ENCODE measurements around the gene SPHK1.

The SPHK1 gene

DNA sequence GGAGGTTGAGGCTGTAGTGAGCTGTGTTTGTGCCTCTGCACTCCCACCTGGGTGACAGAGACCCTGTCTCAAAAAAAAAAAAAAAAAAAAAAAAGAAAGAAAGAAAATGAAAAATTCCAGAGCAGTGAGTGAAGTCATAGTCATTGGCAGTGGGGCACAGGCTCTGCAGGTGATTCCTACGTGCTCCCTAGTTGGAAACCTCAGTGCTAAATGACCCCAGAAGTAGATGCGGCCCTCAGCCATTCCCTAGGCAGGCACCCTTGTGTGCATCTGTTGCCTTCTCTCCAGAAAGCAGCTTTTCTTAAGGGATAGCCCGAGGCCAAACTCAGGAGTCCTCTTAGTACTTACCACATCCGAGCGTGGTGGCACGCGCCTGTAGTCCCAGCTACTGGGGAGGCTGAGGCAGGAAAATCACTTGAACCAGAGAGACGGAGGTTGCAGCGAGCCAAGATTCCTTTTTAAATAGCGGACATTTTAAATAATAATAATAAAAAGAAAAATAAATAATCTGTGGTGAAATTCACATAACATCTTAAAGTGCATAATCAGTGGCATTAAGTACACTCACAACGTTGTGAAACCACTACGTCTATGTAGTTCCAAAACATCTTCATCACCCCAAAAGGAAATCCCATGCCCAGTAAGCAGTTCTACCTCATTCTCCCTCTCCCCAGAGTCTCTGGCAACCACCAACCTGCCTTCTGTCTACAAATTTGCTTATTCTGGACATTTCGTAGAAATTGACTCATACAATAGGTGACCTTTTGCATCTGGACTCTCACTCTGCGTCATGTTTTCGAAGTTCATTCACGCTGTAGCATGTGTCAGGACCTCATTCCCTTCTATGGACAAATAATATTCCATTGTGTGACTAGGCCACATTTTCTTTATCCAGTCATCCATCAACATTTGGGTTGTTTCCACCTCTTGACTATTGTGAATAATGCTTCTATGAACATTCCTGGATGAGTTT lies 12.5 kb upstream of the SPHK1 start:
- H2AFZ ChIP-seq (ENCODE audit: low read length): no peak overlapping the region
- H2AK5ac ChIP-seq (ENCODE audit: low read depth, low read length): no peak overlapping the region
- no peak overlapping the region for H4K91ac ChIP-seq (ENCODE audit: low read depth, low read length, poor library complexity)
- no peaks in the 10 kb centered on the region for H3K27me3 ChIP-seq (ENCODE audit: control insufficient read depth in 3 of 3, insufficient read depth in 3 of 3, low read depth in 1 of 3, low read length in 3 of 3)
- no peak overlapping the region for H3K18ac ChIP-seq (ENCODE audit: low read length)
- H3K9me3 ChIP-seq (replicated peaks in 1 of 2; ENCODE audit: control insufficient read depth in 2 of 2, insufficient read depth in 1 of 2, low read depth in 1 of 2, low read length in 2 of 2): no peaks in the 10 kb centered on the region
- DNase-seq (ENCODE audit: low spot score): no peak
- H3K4me3 ChIP-seq (ENCODE audit: low read length in 2 of 2): no peak overlapping the region
- peaks cover 7 to 13% of the 10 kb centered on the region in 2 donors for H3K4me1 ChIP-seq (ENCODE audit: control insufficient read depth in 2 of 2, insufficient read depth in 1 of 2, low read depth in 1 of 2, low read length in 2 of 2)
- H3K4ac ChIP-seq (ENCODE audit: low read length): no peak overlapping the region
- no peak overlapping the region for H3K23ac ChIP-seq (ENCODE audit: low read depth, low read length, poor library complexity)
- no peaks in the 10 kb centered on the region for H3K36me3 ChIP-seq (replicated peaks in 1 of 2; ENCODE audit: control insufficient read depth in 2 of 2, insufficient read depth in 2 of 2, low read length in 2 of 2)
- no peak overlapping the region for H4K8ac ChIP-seq (ENCODE audit: low read depth, low read length)
- H2BK120ac ChIP-seq (ENCODE audit: low read depth, low read length): no peak overlapping the region
- no peak overlapping the region for H2BK5ac ChIP-seq (ENCODE audit: low read length)
- no peak overlapping the region for H3K27ac ChIP-seq (replicated peaks; ENCODE audit: low read length)
- WGBS, 2 donors (ENCODE audit: extremely low coverage in 2 of 2, insufficient read length in 2 of 2, insufficient replicate concordance in 1 of 2): no CpG with 5 or more reads among the region's 16 CpGs
- H2BK15ac ChIP-seq (ENCODE audit: low read length): no peak overlapping the region
- H3K4me2 ChIP-seq (ENCODE audit: insufficient read depth, low read length, poor library complexity, severe bottlenecking): no peak overlapping the region
- no peak overlapping the region for H3K14ac ChIP-seq (ENCODE audit: low read length)
- H2BK12ac ChIP-seq (ENCODE audit: low read length): no peak overlapping the region
- H3K79me1 ChIP-seq (ENCODE audit: low read depth, low read length): peaks cover 2% of the 10 kb centered on the region
- no peak overlapping the region for H3K9ac ChIP-seq (ENCODE audit: low read depth, low read length, poor library complexity)

DNA sequence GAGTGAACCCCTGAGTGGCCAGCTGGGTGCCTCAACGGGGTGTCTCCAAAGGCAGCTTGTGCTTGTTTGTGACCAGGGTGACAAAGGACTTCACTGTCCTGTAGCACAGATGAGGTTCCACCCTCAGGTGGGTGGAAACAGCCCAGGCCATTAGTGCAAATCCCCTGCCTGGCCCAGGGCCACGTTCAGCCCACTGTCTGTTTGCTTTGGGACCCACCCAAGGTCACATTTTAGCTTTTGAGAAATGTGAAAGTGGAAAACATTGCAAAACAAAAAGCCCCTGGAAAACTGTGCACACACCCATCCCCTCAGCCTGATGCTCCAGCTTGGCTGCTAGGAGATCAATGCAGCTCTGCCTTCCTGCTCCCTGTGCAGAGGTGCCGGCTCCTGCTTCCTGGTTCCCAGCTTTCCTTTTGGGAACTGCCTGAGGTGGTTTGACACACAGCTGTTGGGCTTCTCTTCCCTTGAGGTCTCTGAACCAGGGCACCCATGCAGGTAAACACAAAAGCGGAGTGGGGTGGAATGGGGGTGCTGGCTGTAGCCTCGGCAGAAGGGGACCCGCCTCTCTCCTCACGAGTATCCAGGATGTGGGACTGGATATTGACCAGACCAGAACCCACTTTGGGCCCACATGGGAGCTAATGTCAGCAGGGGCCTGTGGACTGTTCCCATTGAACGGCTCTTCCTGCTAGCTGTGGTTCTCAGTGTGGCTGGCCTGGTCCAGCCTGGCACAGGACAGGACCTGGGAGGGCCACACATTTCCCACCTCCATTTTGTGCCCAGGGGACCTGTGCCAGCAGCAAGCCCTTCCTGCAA lies 7.9 kb upstream of the SPHK1 start:
- Histone ChIP-seq H2AK5ac (ENCODE audit: low read depth, low read length) (peak overlapping the region; percentile 56), H2BK120ac (ENCODE audit: low read depth, low read length) (no peak overlapping the region), H4K91ac (ENCODE audit: low read depth, low read length, poor library complexity) (no peak overlapping the region), H2BK12ac (ENCODE audit: low read length) (no peak overlapping the region), H3K36me3 (replicated peaks in 1 of 2; ENCODE audit: control insufficient read depth in 2 of 2, insufficient read depth in 2 of 2, low read length in 2 of 2) (no peaks in the 10 kb centered on the region), H3K14ac (ENCODE audit: low read length) (no peak overlapping the region), H2AFZ (ENCODE audit: low read length) (no peak overlapping the region), H3K23ac (ENCODE audit: low read depth, low read length, poor library complexity) (no peak overlapping the region), H3K79me1 (ENCODE audit: low read depth, low read length) (peaks cover 2% of the 10 kb centered on the region), H3K4me1 (ENCODE audit: control insufficient read depth in 2 of 2, insufficient read depth in 1 of 2, low read depth in 1 of 2, low read length in 2 of 2) (peaks cover 10 to 25% of the 10 kb centered on the region in 2 donors), H3K9ac (ENCODE audit: low read depth, low read length, poor library complexity) (no peak overlapping the region), H3K4me2 (ENCODE audit: insufficient read depth, low read length, poor library complexity, severe bottlenecking) (no peak overlapping the region), H2BK5ac (ENCODE audit: low read length) (no peak overlapping the region), H3K9me3 (replicated peaks in 1 of 2; ENCODE audit: control insufficient read depth in 2 of 2, insufficient read depth in 1 of 2, low read depth in 1 of 2, low read length in 2 of 2) (peaks cover 0 to 2% of the 10 kb centered on the region in 2 donors), H2BK15ac (ENCODE audit: low read length) (peak overlapping the region; percentile 69), H3K27ac (replicated peaks; ENCODE audit: low read length) (no peak overlapping the region), H3K27me3 (ENCODE audit: control insufficient read depth in 3 of 3, insufficient read depth in 3 of 3, low read depth in 1 of 3, low read length in 3 of 3) (no peaks in the 10 kb centered on the region), H3K18ac (ENCODE audit: low read length) (peak overlapping the region; percentile 57), H3K4me3 (ENCODE audit: low read length in 2 of 2) (no peak overlapping the region), H4K8ac (ENCODE audit: low read depth, low read length) (no peak overlapping the region), H3K4ac (ENCODE audit: low read length) (no peak overlapping the region)
- no CpG with 5 or more reads among the region's 8 CpGs for WGBS, 2 donors (ENCODE audit: extremely low coverage in 2 of 2, insufficient read length in 2 of 2, insufficient replicate concordance in 1 of 2)
- DNase-seq (ENCODE audit: low spot score): no peak

DNA sequence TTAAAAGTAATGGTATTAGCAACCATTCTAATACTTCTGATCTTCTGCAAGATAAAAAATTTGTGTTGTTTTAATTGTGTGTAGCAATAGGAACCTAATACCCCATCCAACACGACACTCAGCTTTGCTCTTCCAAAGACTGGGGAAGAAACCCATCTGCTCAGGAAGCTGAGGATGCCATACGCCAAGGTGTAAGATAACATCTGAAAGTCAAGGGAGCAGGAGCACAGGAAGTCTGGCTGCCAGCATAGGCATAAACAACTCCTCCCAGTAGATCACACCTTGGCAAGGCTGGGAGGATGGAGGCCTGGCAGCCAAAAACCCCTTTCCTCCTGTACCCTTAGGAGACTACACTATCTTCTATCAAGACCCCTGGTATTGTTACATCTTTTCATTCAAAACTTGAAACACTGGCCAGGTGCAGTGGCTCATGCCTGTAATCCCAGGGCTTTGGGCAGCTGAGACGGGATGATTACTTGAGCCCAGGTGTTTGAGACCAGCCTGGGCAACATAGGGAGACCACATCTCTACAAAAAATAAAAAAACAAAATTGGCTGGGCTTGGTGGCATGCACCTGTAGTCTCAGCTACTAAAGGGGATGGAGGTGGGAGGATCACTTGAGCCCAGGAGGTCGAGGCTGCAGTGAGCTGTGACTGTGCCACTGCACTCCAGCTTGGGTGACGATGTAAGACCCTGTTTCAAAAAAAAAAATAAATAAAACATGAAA lies 5.7 kb upstream of the SPHK1 start:
- H2BK12ac ChIP-seq (ENCODE audit: low read length): no peak overlapping the region
- no peaks in the 10 kb centered on the region for H3K27me3 ChIP-seq (ENCODE audit: control insufficient read depth in 3 of 3, insufficient read depth in 3 of 3, low read depth in 1 of 3, low read length in 3 of 3)
- no peak overlapping the region for H3K4me3 ChIP-seq (ENCODE audit: low read length in 2 of 2)
- no peak for DNase-seq (ENCODE audit: low spot score)
- no peak overlapping the region for H2AFZ ChIP-seq (ENCODE audit: low read length)
- no peak overlapping the region for H3K14ac ChIP-seq (ENCODE audit: low read length)
- H2BK5ac ChIP-seq (ENCODE audit: low read length): no peak overlapping the region
- peaks cover 2% of the 10 kb centered on the region for H3K79me1 ChIP-seq (ENCODE audit: low read depth, low read length)
- no peak overlapping the region for H3K18ac ChIP-seq (ENCODE audit: low read length)
- H2BK15ac ChIP-seq (ENCODE audit: low read length): no peak overlapping the region
- no peak overlapping the region for H3K4ac ChIP-seq (ENCODE audit: low read length)
- no peaks in the 10 kb centered on the region for H3K36me3 ChIP-seq (replicated peaks in 1 of 2; ENCODE audit: control insufficient read depth in 2 of 2, insufficient read depth in 2 of 2, low read length in 2 of 2)
- H2BK120ac ChIP-seq (ENCODE audit: low read depth, low read length): no peak overlapping the region
- no peak overlapping the region for H4K91ac ChIP-seq (ENCODE audit: low read depth, low read length, poor library complexity)
- no peak overlapping the region for H3K27ac ChIP-seq (replicated peaks; ENCODE audit: low read length)
- H3K23ac ChIP-seq (ENCODE audit: low read depth, low read length, poor library complexity): no peak overlapping the region
- no peak overlapping the region for H3K4me2 ChIP-seq (ENCODE audit: insufficient read depth, low read length, poor library complexity, severe bottlenecking)
- peaks cover 0 to 2% of the 10 kb centered on the region in 2 donors for H3K9me3 ChIP-seq (replicated peaks in 1 of 2; ENCODE audit: control insufficient read depth in 2 of 2, insufficient read depth in 1 of 2, low read depth in 1 of 2, low read length in 2 of 2)
- peaks cover 13 to 29% of the 10 kb centered on the region in 2 donors for H3K4me1 ChIP-seq (ENCODE audit: control insufficient read depth in 2 of 2, insufficient read depth in 1 of 2, low read depth in 1 of 2, low read length in 2 of 2)
- no CpG with 5 or more reads among the region's 5 CpGs for WGBS, 2 donors (ENCODE audit: extremely low coverage in 2 of 2, insufficient read length in 2 of 2, insufficient replicate concordance in 1 of 2)
- no peak overlapping the region for H4K8ac ChIP-seq (ENCODE audit: low read depth, low read length)
- no peak overlapping the region for H3K9ac ChIP-seq (ENCODE audit: low read depth, low read length, poor library complexity)
- H2AK5ac ChIP-seq (ENCODE audit: low read depth, low read length): no peak overlapping the region

All from neuronal stem cell (in vitro differentiated cells).